HAP-1 (cell line): ENCODE measurements around the gene MORF4L1.
"Not testable (repeated sequence)": the region's sequence is repeated elsewhere in the genome, so short reads cannot be mapped to it uniquely, and the experiment has no call there.

Experiments used
- DNase-seq, 2 experiments: peaks; one replicate each; pipeline ENCODE4 v3.0.0-alpha.2; 2016 to 2020; ENCODE audit warnings: low spot score in 2 of 2
- H3K27me3 ChIP-seq: fragments of 250-450 bp; sonication (Bioruptor Pico); 2 replicates; pipeline ENCODE4 v1.5.1; 2020; ENCODE audit warnings: low read depth, mild to moderate bottlenecking, moderate library complexity
- H3K36me3 ChIP-seq: fragments of 250-450 bp; sonication (Bioruptor Pico); replicated peaks from 2 replicates; pipeline ENCODE4 v1.5.1; 2020; ENCODE audit warnings: mild to moderate bottlenecking
- H3K4me1 ChIP-seq: fragments of 250-450 bp; sonication (Bioruptor Pico); 2 replicates; pipeline ENCODE4 v1.5.1; 2020; ENCODE audit warnings: mild to moderate bottlenecking
- H3K4me3 ChIP-seq: fragments of 250-450 bp; sonication (Bioruptor Pico); 2 replicates; pipeline ENCODE4 v1.5.1; 2020; ENCODE audit warnings: mild to moderate bottlenecking, moderate library complexity
- H3K9me3 ChIP-seq: fragments of 250-450 bp; sonication (Bioruptor Pico); 2 replicates; pipeline ENCODE4 v1.5.1; 2020; ENCODE audit warnings: mild to moderate bottlenecking, moderate library complexity
- in situ Hi-C: fragments of 300-500 bp; cut with MboI; formaldehyde crosslinking; loops from 3 replicates; pipeline ENCODE4 v1.14.3; 2020; ENCODE audit warnings: low sequenced_read_pairs, inconsistent platforms, mixed read lengths

Gene MORF4L1

DNA sequence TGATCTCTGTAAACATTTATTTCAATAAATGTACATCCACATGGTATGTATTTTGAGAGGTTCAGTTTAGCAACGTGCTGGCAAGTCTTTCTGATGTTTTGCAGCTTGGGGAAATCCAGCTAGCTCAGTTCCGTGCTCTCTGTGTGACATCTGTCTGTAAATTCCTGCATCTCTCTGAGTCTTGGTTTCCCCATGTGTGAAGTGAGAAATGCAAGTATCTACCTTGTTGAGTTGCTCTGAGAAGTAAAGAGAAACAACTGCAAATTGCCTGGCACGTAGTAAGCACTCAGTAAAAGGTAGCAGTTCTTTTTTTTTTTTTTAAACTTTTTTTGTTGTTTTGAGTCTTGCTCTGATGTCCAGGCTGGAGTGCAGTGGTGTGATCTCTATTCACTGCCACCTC, 30.2 kb upstream of the MORF4L1 start:
- H3K9me3 ChIP-seq, result no peaks in the 10 kb centered on the region
- no peaks in the 10 kb centered on the region for H3K36me3 ChIP-seq
- no peak for DNase-seq
- H3K27me3 ChIP-seq, result peaks cover 2% of the 10 kb centered on the region; the same call in 1 of the 2 replicates
- peaks cover under 1% of the 10 kb centered on the region; the same call in 1 of the 2 replicates for H3K4me1 ChIP-seq
- no peak overlapping the region for H3K4me3 ChIP-seq
- in situ Hi-C loops, result no loop called here

DNA sequence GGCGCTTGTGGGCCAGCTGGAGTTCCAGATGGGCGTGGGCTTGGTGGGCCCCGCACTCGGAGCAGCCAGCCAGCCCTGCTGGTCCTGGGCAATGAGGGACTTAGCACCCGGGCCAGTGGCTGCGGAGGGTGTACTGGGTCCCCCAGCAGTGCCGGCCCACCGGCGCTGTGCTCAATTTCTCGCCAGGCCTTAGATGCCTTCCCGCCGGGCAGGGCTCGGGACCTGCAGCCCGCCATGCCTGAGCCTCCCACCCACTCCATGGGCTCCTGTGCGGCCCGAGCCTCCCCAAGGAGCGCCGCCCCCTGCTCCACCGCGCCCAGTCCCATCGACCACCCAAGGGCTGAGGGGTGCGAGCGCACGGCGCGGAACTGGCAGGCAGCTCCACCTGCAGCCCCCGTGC, 25.8 kb upstream of the MORF4L1 start:
- DNase-seq, in situ Hi-C loops: not testable (repeated sequence)
- peaks cover 18% of the 10 kb centered on the region for H3K4me1 ChIP-seq

DNA sequence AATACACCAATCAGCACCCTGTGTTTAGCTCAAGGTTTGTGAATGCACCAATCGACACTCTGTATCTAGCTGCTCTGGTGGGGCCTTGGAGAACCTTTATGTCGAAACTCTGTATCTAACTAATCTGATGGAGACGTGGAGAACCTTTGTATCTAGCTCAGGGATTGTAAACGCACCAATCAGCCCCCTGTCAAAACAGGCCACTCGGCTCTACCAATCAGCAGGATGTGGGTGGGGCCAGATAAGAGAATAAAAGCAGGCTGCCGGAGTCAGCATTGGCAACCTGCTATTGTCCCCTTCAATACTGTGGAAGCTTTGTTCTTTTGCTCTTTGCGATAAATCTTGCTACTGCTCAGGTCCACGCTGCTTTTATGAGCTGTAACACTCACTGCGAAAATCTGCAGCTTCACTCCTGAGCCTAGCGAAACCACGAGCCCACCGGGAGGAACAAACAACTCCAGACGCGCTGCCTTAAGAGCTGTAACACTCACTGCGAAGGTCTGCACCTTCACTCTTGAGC, 25.2 kb upstream of the MORF4L1 start:
- H3K27me3 ChIP-seq, H3K4me3 ChIP-seq, in situ Hi-C loops, H3K9me3 ChIP-seq, H3K36me3 ChIP-seq: not testable (repeated sequence)
- H3K4me1 ChIP-seq, result peaks cover 18% of the 10 kb centered on the region
- DNase-seq, result peak; percentile 3 to 49

More for the DNA sequence above, 25.8 kb upstream of the MORF4L1 start:
- not testable (repeated sequence) for H3K27me3 ChIP-seq, H3K4me3 ChIP-seq, H3K9me3 ChIP-seq, H3K36me3 ChIP-seq

DNA sequence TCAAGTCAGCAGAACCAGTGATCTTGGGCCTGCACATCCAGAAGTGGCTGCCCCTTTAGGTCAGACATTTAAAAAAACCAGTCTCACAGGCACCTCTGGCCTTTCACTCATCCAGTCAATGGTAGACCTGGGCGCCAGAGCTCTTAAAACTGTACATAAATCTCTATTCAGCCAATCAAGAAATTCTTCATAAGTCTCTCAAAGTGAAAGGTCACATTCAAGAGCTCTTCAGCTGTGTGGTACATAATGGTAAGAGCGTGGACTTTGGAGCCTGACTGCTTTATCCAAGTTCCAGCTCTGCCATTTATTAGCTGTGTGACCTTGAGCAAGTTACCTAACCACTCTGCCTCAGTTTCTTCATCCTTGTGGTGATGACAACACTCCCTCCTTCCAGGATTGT, 22.3 kb upstream of the MORF4L1 start:
- no peaks in the 10 kb centered on the region for H3K27me3 ChIP-seq
- no peaks in the 10 kb centered on the region for H3K9me3 ChIP-seq
- no peaks in the 10 kb centered on the region for H3K36me3 ChIP-seq
- in situ Hi-C loops, result no loop called here
- H3K4me1 ChIP-seq, result peaks cover 18% of the 10 kb centered on the region
- DNase-seq, result peak in 1 of 2 experiments; percentile 49
- H3K4me3 ChIP-seq, result no peak overlapping the region

DNA sequence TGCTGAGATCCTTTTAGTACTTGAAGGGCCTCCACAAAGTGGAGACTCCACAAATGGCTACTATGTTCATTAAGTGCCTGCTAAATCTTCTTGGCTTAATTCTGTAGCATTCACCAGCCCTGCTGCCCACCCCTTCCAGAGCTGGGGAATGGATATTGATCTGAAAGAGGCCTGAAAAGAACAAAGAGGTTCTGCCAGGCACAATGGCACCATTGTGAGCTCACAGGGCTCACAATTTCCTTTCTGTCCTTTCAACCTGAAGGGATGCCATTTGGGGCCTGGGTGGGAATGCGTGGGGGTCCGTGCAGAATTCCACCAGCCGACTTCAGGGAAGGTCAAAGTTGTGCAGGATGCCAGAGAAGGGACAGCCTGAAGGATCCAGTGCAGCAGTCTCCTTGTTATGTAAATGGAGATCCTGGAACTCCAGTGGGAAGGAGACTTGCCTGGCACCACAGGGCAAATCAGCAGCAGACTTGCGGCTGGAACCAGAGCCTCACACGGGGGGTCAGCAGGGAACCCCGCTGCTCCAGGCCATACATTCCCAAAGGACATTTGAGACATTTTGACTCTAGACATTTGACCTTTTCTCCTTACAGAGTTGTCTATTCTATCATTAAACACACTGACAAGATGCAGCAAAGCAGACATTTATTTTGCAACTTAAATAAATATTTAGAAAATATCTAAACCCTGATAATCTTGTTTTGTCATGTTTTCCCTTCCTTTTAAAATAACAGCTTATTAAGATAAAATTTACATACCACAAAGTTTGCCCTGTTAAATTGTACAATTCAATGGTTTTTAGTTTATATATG, 21.5 kb upstream of the MORF4L1 start:
- Histone ChIP-seq H3K36me3 (no peaks in the 10 kb centered on the region), H3K27me3 (no peaks in the 10 kb centered on the region), H3K4me1 (peaks cover 18% of the 10 kb centered on the region), H3K9me3 (no peaks in the 10 kb centered on the region), H3K4me3 (no peak overlapping the region)
- DNase-seq, result peak; percentile 72 to 76
- in situ Hi-C loops, result no loop called here

DNA sequence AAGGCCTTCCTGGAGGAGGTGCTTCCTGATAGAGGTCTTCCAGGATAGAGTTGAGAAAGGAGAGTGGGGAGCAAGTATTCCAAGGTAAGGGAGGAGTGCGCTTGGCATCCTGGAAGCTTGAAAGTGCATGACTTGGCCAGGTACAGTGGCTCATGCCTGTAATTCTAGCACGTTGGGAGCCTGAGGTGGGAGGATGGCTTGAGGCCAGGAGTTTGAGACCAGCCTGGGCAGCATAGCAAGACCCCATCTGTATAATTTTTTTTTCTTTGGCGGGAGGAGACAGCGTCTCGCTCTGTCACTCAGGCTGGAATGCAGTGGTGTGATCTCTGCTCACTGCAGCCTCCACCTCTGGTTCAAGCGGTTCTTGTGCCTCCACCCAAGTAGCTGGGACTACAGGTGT, 19.2 kb upstream of the MORF4L1 start:
- H3K4me3 ChIP-seq, result no peak overlapping the region
- no peaks in the 10 kb centered on the region for H3K27me3 ChIP-seq
- peaks cover 14% of the 10 kb centered on the region for H3K4me1 ChIP-seq
- in situ Hi-C loops, result no loop called here
- DNase-seq, result no peak
- H3K36me3 ChIP-seq, result no peaks in the 10 kb centered on the region
- no peaks in the 10 kb centered on the region for H3K9me3 ChIP-seq

DNA sequence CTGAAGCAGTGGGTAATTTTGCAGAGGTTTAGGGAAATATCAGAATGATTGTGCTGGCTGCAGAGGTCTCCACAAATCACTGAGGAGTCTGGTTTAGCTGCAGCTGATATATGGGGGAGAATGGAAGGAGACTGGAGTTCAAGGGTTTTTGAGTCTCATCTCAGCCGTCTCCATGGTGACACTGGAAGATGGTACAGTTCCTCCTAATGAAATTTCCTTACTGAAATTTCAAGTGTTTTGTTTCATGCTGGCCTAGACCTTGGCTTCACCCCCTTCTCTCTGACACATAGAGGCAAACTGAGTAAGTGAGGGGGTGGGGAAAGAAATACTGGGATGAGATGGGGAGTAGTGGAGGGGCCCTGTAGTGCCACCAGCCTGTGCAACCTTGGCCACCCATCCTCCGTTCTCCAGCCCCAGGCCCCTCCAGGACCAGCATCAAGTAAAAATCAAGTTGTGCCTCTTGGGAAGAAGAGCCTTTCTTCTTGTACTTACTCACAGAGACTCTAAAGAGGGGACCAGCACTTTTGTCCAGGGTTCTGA, 17.8 kb upstream of the MORF4L1 start:
- no peak overlapping the region for H3K4me3 ChIP-seq
- 0 out of 2 replicates have a peak, but pooled peaks cover 3% of the 10 kb centered on the region for H3K9me3 ChIP-seq
- in situ Hi-C loops, result no loop called here
- H3K36me3 ChIP-seq, result no peaks in the 10 kb centered on the region
- H3K4me1 ChIP-seq, result peaks cover 19% of the 10 kb centered on the region
- H3K27me3 ChIP-seq, result no peaks in the 10 kb centered on the region
- DNase-seq, result peak in 1 of 2 experiments; percentile 2

DNA sequence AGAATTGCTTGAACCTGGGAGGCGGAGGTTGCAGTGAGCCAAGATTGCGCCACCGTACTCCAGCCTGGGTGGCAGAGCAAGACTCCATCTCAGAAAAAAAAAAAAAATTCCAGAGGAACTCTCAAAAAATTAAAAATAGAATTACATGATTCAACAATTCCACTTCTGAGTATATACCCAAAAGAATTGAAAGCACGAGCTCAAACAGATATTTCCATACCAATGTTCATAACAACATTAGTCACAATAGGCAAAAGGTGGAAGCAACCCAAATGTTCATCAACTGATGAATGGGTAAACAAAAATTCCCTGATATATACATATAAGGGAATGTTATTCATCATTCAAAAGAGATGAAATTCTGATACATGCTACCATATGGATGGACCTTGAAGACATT, 16.9 kb upstream of the MORF4L1 start:
- Histone ChIP-seq H3K4me1 (peaks cover 13% of the 10 kb centered on the region), H3K36me3 (no peaks in the 10 kb centered on the region), H3K27me3 (no peaks in the 10 kb centered on the region), H3K4me3 (no peak overlapping the region), H3K9me3 (0 out of 2 replicates have a peak, but pooled peaks cover 3% of the 10 kb centered on the region)
- in situ Hi-C loops, result no loop called here
- no peak for DNase-seq

DNA sequence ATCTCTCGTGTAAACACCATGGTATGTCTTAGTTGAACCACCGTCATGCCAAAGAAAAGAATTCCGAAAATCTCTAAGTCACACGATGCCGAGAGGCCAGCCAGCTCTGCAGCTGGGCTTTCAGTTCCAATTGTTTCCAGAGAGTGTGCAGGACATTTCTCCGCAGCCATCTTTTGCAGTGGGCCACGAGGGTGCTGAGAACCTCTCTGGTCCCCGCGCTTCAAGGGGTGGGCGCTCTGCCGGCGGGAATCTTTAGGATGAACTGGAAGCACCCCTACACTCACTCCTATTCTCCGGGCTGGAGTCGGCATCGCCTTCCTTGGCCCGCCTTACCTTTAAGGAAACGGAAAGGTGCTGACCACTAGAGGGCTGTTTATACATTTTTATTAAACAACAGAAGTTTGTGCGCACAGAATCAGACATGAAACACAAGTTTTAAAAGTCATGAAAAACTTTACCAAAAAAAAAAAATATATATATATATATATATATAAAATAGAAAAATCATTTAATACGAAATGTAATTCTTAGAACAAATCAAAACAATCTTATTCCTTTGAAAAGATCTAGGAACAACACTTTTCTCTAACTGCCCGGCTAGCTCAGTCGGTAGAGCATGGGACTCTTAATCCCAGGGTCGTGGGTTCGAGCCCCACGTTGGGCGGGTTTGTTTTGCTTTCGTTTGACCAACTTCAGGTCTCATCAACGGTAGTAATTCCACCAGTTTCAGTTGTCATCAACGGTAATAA, 12.5 kb upstream of the MORF4L1 start:
- no peaks in the 10 kb centered on the region for H3K36me3 ChIP-seq
- in situ Hi-C loops, result no loop called here

DNA sequence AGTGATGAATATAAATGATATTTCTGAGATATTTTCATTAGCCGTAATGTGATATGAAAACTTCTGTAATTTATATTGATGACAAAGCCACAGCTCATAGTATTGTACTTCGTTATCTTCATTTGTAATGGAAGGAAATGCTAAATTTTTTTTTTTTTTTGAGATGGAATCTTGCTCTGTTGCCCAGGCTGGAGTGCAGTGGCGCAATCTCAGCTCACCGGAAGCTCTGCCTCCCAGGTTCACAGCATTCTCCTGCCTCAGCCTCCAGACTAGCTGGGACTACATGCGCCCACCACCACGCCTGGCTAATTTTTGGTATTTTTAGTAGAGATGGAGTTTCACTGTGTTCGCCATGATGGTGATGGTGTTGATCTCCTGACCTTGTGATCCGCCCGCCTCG, 7.1 kb upstream of the MORF4L1 start:
- H3K4me3 ChIP-seq, H3K36me3 ChIP-seq, H3K27me3 ChIP-seq, H3K9me3 ChIP-seq, H3K4me1 ChIP-seq, in situ Hi-C loops: not testable (repeated sequence)
- peak in 1 of 2 experiments; percentile 5 for DNase-seq

More for the DNA sequence above, 12.5 kb upstream of the MORF4L1 start:
- Histone ChIP-seq H3K27me3 (no peaks in the 10 kb centered on the region), H3K9me3 (0 out of 2 replicates have a peak, but pooled peaks cover 3% of the 10 kb centered on the region), H3K4me1 (peaks cover 5% of the 10 kb centered on the region; the same call in 1 of the 2 replicates), H3K4me3 (peak overlapping the region; percentile 37)
- DNase-seq, result peak; percentile 96 to 98

DNA sequence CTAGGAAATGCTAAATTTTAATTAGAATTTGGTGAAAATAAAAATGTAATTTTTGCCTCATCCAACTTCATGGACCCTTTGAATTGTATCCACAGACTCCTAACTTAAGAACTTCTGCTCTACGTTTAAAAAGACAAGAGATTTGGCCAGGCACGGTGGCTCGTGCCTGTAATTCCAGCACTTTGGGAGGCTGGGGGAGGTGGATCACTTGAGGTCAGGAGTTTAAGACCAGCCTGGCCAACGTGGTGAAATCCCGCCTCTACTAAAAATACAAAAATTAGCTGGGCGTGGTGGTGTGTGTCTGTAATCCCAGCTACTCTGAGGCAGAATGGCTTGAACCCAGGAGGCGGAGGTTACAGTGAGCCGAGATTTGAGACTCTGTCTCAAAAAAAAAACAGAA, 6.7 kb upstream of the MORF4L1 start:
- H3K27me3 ChIP-seq, in situ Hi-C loops, H3K4me1 ChIP-seq, H3K4me3 ChIP-seq, H3K36me3 ChIP-seq, H3K9me3 ChIP-seq: not testable (repeated sequence)
- DNase-seq, result peak in 1 of 2 experiments; percentile 9

DNA sequence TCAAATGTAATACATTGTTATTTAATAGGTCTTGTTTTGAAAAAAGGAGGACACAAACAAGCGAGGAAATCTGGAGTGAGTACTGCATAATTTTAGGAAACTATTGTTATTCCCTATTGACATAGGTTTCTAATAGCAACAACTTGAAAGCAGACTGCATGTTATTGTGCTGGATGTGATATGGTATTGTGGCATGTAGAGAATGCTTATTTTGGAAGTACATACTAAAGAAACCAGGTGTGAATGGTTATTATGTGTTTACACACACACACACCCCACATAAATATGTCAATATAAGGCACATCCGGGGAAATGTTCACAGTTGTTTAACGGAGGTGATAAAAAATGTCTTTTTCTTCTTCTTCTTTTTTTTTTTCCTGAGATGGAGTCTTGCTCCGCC, 5.9 kb upstream of the MORF4L1 start:
- Histone ChIP-seq H3K9me3 (no peaks in the 10 kb centered on the region), H3K4me1 (peaks cover 8% of the 10 kb centered on the region), H3K27me3 (no peaks in the 10 kb centered on the region), H3K4me3 (no peak overlapping the region), H3K36me3 (no peaks in the 10 kb centered on the region)
- DNase-seq, result no peak
- in situ Hi-C loops, result no loop called here

DNA sequence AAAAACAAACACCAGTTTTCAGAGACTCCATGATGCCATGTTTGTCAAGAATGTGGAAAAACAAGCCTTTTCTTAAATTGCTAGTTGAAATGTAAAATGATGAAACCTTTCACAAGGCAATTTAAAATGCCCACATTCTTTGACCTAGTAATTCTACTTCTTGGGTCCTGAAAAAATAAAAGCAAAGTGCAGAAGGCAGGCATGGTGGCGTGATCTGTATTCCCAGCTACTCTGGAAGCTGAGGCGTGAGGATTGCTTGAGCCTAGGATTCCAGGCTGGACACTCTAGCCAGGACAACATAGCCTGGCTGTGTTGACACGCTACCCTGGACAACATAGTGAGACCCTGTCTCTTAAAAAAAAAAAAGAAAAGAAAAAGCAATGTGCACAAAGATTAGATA, 4.3 kb upstream of the MORF4L1 start:
- DNase-seq, result no peak
- H3K4me3 ChIP-seq, result no peak overlapping the region
- H3K27me3 ChIP-seq, result no peaks in the 10 kb centered on the region
- in situ Hi-C loops, result no loop called here
- H3K36me3 ChIP-seq, result peaks cover 4% of the 10 kb centered on the region
- H3K4me1 ChIP-seq, result peaks cover 14% of the 10 kb centered on the region
- no peaks in the 10 kb centered on the region for H3K9me3 ChIP-seq
